GM12801 (cell line): Measurements from ENCODE around the gene INSIG1.

ENCODE experiments used
- TF ChIP-seq, protein P1 (sequence below): IDR thresholded peaks from one replicate; pipeline ENCODE4 v1.5.1; 2011; ENCODE audit warnings: control low read depth; ENCODE audit not compliant: insufficient read length; ENCODE audit errors: extremely low read depth

INSIG1 gene

DNA sequence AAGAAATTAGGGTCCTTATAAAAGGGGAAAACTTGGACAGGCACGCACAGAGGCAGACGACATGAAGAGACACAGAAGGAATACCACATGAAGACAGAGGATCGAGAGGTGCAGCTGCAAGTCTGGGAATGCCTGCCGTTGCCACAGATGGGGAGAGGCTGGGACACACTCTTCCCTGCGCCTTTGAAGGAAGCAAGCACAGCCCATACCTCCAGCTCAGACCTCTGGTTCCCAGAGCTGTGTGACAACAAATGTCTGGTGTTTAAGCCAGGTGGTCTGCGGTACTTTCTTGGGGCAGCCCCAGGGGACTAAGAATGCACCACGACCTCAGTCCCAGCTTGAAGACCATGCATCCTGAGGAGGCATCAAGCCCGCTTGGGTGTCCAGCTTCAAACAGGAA lies 18.3 kb downstream of the INSIG1 start:
- TF ChIP-seq, protein P1, sequence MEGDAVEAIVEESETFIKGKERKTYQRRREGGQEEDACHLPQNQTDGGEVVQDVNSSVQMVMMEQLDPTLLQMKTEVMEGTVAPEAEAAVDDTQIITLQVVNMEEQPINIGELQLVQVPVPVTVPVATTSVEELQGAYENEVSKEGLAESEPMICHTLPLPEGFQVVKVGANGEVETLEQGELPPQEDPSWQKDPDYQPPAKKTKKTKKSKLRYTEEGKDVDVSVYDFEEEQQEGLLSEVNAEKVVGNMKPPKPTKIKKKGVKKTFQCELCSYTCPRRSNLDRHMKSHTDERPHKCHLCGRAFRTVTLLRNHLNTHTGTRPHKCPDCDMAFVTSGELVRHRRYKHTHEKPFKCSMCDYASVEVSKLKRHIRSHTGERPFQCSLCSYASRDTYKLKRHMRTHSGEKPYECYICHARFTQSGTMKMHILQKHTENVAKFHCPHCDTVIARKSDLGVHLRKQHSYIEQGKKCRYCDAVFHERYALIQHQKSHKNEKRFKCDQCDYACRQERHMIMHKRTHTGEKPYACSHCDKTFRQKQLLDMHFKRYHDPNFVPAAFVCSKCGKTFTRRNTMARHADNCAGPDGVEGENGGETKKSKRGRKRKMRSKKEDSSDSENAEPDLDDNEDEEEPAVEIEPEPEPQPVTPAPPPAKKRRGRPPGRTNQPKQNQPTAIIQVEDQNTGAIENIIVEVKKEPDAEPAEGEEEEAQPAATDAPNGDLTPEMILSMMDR: no peak

DNA sequence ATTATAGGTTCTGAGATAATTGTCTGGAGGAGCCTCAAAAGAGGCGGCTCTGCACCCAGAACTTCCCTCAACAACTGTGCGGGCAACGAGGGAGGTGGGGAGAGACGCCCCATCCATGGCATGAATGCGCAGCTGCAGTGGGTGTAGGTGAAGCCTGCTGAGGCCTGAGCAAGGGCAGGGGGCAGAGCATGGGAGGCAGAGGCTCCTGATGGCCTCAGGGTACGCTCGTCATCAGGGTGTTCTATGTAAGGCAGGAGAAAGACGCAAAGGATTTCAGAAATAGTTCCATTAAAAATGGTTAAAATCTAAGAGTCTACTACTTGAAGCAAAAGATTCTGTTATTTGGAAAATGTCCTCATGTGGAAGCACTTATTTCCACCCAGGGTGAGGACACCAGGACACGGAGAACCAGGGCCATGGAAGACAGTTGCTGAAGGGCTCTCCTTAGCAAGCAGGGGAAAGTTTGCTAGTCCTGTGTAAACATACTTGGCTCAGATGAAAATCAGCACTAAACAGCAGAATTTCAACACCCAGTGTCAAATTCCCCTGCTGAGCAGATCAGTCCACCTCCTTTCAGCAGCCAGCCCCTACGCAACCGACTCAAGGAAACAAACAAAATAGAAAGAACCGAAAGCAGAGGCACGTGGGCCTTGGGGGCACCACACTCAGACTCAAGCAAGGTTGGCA lies 18.9 kb downstream of the INSIG1 start:
- TF ChIP-seq, protein P1: no peak

DNA sequence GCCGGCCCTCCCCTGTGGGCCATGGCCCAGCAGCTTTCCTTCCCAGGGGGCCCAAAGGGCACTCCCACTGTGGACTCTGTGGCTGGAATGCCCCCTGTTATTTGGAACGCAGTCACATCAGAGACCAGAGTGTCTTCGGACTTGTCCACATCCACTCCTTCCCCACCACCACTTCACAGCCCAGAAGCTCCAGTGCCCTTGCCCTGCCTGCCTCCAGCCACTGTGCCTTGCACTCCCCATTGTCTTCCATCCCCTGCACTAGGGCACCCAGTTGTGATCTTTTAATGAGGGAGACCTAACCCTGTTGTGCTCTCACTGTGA lies 19.4 kb downstream of the INSIG1 start:
- TF ChIP-seq, protein P1: no peak

DNA sequence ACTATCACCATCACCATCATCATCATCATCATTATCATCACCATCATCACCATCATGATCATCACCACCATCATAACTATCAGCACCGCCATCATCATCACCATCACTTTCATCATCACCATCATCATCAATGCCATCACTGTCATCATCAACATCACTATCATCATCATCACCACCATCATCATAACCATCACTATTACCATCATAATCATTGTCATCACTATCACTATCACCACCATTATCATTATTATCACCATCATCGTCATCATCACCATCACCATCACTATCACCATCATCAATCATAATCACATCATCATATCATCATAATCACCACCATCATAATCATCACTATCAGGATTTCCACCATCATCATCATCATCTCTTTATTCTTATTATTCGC lies 20.6 kb downstream of the INSIG1 start:
- TF ChIP-seq, protein P1: no peak

DNA sequence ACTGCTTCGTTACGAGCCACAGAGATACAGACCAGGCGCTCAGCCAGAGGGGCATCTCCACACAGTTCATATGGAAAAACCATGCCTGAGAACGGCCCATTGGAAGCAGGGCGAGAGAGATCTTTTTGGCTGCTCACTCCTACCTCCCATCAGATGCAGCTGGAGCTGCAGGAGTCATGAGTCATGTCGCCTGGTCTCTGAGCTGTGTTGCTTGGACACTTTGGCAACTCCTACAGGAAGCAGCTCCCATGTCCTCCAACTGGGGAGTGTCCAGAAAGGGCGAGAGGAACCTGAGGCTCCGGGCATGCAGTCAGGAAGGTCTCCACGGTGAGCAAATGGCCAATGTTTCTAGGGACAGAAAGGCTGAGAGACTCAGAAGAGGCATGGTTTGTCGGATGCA lies 24.9 kb downstream of the INSIG1 start:
- TF ChIP-seq, protein P1: no peak

DNA sequence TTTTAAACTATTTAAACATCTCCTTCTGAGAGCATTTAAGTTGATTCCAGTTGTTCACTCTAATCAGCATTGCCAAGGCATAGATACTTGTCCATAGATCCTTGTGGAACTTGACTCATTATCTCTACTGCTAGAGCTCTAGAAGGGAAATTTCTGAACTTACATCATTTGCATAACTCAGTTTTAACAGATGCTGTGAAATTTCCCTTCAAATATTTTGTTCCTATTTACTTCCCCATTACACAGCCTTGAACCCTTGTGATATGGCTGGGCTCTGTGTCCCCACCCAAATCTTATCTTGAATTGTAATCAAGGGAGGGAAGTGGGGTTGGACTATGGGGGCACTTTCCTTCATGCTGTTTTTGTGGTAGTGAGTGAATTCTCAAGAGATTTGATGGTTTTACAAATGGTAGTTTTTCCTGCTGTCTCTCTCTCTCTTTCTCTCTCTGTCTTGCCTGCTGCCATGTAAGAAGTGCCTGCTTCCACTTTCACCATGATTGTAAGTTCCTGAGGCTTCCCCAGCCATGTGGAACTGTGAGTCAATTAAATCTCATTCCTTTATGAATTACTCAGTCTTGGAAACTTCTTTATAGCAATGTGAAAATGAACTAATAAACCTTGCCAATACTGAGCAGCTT lies 25.4 kb downstream of the INSIG1 start:
- TF ChIP-seq, protein P1: no peak

DNA sequence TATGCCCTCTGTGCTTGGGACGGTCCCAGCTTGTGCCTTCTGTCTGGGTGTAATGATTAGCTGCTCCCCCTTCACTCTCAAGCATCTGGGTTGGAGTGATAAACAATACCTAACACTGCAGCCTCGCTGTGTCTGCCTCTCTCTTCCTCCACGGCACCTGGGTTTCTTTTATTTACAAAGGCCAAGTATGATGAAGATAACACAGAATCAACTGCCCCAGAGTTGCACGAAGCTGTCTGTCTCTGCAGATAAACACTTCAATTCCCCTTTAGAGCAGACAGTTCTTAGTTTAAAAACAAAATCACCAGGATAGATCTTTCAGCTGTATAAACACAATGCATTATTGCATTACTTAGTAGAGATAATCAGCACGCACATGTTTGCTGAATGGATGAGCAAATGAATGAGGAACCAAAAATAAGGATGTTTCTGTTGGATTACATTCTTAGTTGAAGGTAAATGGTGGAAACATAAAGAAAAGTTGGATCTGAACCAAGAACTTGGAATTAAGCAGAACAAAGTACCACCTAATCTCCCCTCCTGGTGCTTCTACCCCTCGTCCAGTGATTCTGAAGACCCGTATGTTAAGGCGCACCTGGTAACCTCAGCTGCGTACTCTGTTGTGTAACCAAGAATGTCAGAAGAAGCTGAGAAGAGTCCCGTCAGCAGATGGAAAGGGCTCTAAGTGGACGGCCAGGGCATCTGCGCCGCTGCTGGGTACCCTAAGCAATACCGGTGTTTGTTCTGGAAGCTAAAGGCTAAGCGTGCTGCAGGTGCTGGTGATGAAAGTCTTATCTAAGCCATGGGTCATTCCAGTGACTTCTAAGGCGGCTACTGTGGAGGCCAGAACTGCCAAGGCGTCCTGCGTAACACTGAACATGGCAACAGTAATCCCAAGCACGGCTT lies 26.6 kb downstream of the INSIG1 start:
- TF ChIP-seq, protein P1: no peak
